HT1080 (cell line): Measurements from ENCODE around the gene YJEFN3. TPM values are rescaled to one million over a fixed set of nuclear protein-coding genes. Genes with fewer than 3 reads are reported as not detected.

Source experiments
- DNase-seq: peaks from one replicate; pipeline ENCODE4 v3.0.0-alpha.2; 2015; ENCODE audit warnings: low read depth
- polyA plus RNA-seq, 2 experiments: library from polyadenylated mRNA; depleted of rRNA; stranded (reverse); fragments of >200 nt; gene quantifications; 2 replicates each; pipeline ENCODE4 v1.2.3, GENCODE V29; 2015
- total RNA-seq: library from RNA; depleted of rRNA; stranded (reverse); fragments of >200 nt; shearing (Covaris generic); gene quantifications from 2 replicates; pipeline ENCODE4 v1.2.3, GENCODE V29; 2014; rRNA removed

YJEFN3 gene, protein sequence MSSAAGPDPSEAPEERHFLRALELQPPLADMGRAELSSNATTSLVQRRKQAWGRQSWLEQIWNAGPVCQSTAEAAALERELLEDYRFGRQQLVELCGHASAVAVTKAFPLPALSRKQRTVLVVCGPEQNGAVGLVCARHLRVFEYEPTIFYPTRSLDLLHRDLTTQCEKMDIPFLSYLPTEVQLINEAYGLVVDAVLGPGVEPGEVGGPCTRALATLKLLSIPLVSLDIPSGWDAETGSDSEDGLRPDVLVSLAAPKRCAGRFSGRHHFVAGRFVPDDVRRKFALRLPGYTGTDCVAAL
- total RNA-seq: 0.90 and 1.6 TPM in 2 replicates
- polyA plus RNA-seq (2015; cell fraction: cytosol; rRNA removed): 1.6 and 2.1 TPM in 2 replicates
- 19.7 and 23.5 TPM in 2 replicates for polyA plus RNA-seq (2015; cell fraction: nucleus; rRNA removed)

- DNase-seq: no peak
These were observed at the start of gene YJEFN3 for GRCh38 chr19:19528721-19529490. TSS of gene YJEFN3 (plus strand) at chr19:19528911. CDS start at chr19:19528933, 22 bp downstream.

DNA sequence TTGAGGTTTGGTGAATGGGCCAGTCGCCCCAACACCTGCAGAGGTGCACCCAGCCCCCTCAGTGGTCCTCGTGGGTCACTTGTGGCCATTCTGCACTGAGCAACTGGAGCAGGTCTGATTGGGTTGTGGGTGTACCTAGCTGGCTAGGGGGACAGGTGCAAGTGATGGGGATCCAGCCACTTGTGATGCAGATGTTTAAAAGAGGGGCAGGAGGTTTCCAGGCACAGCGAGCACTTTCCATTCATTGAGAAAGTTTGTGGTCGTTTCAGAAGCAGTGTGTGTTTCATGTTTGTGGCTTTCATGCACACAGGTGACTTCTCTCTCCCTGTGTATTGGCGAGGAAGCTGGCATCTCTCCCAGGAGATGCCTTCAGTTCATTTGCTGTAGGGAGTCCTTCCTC is 48.0 kb upstream of the YJEFN3 start:
- DNase-seq: no peak

DNA sequence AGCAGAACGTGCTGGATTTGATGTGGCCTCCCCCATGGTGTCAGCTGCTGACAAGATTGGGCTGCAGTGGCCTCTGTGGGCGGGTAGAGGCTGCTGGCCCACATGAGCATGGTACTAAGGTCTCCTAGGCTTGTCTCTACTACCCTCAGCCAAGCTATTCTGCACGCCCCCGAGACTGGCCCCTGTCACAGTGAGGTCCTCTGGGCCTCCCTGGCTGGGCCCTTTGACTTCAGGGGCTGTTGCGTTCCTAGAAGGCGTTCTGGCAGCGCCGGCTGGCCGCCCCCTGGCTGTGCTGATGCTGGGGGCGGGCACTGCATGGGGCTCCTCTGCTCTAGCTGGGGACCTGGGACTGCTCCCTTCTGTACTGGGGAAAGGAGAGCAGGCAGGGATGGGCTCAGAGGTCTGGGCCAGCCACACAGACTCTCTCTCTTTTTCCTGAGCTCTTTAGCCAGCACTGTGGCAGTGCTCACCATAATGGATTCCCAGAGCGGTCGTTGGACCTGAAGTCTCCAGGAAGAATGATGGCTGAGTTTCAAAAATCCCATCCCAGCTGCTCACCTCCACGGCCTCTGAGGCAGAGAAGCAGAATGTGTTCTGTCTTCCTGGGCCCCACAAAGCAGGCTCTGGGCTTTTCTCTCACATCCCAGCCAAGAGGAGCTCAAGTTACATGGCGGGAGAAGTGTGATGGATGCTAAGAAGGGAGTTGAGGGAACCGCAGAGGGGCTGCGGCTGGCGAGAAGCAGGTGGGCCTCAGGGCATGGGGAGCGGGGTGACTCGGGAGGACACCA is 45.7 kb upstream of the YJEFN3 start:
- DNase-seq: no peak

GRCh38 chr19:19485161-19485997 is 43.3 kb upstream of the YJEFN3 start:
- no peak for DNase-seq

DNA sequence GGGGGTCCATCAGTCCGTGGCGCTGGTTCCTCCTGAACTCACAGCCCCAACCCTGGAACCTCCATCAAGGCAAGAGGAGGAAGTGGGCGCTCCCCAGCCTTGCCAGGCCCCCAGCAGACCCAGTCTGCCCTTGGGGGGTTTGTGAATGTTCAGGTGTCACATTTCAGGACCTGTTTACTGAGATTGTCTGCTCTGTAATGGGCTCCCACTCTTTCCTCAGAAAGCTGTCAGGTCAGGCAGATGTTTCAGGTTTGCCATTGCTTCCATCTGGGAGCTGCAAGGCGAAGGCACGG is 42.8 kb upstream of the YJEFN3 start:
- no peak for DNase-seq

DNA sequence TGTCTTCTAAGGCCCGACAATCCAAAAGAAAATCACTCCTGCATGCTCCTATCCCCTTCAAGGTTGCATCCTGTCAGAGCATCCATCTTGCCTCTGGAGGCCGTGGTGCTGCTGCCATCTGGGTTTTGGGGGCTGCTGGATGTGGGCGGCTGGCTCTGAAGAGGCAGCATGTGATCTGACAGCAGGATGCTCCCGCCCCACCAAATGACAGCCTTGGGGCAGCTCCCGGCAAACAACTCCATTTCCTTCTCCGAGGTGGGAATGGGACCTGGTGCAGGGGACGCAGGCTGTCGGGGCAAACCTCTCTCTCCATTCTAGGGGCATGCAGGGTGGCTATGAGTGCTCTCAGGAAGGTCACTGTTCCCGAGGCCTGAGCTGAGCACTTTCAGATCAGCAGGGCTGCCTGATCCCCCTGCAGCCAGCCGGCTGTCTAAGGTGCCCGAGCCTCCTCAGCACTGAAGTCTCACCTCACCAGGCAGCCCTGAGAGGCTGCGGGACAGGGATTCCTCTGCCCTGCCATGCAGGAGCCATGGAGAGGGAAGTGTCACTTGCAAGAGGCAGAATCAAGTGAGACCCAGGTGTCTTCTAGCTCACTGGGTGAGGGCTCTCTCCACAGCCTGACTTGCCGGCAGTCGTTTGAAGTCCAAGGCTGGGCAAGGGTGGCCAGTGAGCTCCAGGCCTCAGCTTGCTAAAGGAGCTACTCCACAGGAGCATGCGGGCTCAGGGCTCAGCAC is 42.2 kb upstream of the YJEFN3 start:
- no peak for DNase-seq

GRCh38 chr19:19487077-19487949 is 41.4 kb upstream of the YJEFN3 start:
- no peak for DNase-seq

DNA sequence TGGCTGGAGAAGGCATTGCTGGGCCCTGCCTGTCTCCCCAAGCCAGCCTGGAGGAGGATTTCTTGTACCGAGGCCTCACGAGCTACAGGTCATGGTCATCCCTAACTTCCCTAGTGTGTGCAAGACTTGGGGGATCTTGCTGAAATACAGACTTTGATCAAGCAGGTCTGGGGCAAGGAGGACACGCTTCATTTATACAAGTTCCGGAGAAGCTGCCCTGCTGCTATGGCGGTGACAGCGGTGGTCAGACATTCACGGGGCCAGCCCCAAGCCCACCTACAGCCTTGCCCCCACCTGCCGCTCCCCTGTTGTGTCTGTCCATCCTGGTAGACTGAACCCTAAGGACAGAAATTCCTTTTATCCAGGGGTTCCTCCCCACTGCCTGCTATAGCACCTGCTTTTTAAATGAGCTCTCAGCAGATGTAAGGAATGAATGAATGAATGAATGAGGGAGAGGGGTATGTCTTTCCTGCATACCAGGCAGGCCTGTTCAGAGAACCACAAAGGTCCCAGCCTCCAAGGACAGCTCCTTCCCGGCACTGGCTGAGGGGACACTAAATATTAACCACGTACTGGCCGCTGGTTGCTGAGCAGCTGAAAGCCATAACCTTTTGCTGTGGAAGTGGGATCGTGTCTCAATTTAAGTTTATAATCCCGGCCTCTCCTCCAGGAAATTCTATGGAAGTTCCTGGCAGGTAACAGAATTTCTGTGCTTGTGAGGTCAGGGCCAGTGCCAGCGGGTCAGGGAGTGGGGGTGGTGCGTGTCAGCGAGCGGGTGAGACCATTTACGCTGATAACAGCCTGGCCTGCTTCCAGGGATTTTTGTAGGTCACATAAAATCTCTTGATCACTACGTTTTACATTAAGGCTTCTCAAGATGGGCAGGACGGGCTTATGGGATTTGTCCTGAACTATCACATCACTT is 40.5 kb upstream of the YJEFN3 start:
- no peak for DNase-seq

DNA sequence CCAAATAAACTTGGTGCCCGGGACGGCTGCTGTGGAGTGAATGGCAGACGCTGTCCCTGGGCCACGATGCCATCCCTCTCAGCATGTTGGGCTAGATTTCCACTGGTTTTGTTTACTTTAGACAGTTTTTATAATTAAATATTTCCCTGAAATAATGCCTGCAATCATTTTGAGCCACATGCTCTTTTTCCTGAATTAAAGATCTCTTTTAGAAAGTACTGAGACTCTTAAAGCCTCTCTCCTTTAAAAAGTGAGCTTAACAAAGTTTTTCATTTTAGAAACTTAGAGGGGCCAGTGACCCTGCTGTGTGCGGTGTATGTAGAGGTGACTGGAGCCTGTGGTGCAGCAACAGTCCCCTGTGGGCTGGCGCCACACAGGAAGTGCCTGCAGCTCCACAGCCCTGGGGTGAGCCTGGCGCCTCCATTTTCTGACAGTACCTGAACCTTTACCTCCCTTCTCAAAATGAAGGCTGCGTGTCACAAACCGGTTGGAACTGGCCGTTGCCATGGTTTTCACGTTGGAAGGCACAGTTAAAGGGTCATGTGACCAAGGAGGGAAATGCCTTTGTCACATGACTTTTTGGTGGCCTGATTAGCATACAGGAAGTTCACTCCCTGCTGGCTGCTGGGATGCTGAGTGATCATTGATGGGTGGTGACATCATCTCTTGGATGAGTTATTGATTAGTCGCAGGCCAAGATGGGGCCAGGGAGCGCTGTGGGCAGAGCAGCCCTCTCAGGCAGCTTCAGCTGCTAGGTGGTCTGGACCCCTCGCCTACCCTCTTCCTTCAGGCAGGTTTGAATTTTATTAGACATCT is 39.6 kb upstream of the YJEFN3 start:
- peak; percentile 96 for DNase-seq

DNA sequence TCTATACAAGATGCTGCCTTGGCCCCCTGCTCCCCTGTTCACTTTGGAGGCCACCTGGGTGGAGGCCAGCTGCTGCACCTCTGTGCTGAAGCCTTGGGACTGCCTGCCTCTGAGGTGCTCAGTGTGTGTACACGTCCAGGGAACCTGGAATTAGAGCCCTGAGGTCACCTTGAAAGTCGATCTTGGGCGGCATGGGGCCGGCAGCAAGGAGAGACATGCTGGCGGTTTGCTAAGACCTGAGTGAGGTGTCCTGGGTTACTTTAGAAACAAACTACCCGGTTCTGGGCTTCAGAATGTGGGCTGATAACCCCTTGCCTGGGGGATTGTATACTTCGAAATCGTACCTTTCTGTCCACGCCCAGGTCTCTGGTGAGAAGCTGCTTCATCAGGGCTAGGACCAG is 38.9 kb upstream of the YJEFN3 start:
- no peak for DNase-seq

DNA sequence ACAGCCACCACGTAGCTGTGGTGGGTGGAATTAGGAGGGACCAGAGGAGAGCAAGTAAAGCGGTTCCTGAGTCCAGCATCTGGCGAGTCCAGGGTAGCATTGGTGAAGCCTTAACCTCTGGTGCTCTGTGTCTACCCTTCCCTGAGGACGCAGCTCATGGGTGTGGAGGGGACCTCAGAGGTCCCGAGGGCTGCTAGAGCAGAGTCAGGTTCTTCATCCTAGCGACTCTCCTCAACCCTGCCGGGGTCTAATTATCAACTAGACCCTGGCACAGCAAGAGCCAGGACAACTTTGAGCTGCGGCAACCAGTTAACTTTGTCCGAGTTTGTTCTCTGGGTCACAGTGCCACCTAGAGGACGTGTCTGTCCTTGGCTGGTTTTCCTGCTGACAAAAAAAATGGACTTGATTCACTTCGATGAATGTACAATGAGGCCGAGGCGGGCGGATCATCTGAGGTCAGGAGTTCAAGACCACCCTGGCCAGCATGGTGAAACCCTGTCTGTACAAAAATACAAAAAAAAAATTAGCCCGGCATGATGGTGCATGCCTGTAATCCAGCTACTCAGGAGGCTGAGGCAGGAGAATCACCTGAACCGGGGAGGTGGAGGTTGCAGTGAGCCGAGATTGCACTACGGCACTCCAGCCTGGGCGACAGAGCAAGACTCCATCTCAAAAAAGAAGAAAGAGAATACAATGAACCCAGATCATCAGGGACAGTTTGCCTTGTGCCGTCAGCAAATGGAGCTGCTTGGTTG is 38.3 kb upstream of the YJEFN3 start:
- peak; percentile 78 for DNase-seq

- no peak for DNase-seq
These were observed 37.2 kb upstream of the YJEFN3 start for GRCh38 chr19:19491321-19492025.

- DNase-seq: no peak
These were observed 36.6 kb upstream of the YJEFN3 start for GRCh38 chr19:19492026-19492610.

GRCh38 chr19:19493841-19494546 is 34.7 kb upstream of the YJEFN3 start:
- DNase-seq: no peak
